IPS-20b (cell line): ENCODE measurements around the gene METTL22.
A peak's percentile ranks its signal among the peaks of the same experiment; 100 is the strongest.

Source experiments
- H3K27ac ChIP-seq: one replicate; pipeline ENCODE4 v1.5.1; 2013; ENCODE audit warnings: low read length
- H3K27me3 ChIP-seq: 2 replicates; pipeline ENCODE4 v1.6.1; 2013; ENCODE audit warnings: mild to moderate bottlenecking, low read length, inconsistent platforms; ENCODE audit not compliant: insufficient read depth
- H3K36me3 ChIP-seq: 2 replicates; pipeline ENCODE4 v1.6.1; 2013; ENCODE audit warnings: low read depth, mild to moderate bottlenecking, inconsistent platforms, low read length, moderate library complexity; ENCODE audit not compliant: insufficient read depth
- H3K4me1 ChIP-seq: 2 replicates; pipeline ENCODE4 v1.6.1; 2013; ENCODE audit warnings: mild to moderate bottlenecking, control low read depth, inconsistent platforms, low read length, moderate library complexity; ENCODE audit not compliant: insufficient read depth
- H3K4me3 ChIP-seq: 2 replicates; pipeline ENCODE4 v1.5.1; 2013; ENCODE audit warnings: mild to moderate bottlenecking, low read length, inconsistent platforms
- H3K9ac ChIP-seq: 2 replicates; pipeline ENCODE4 v1.6.1; 2013; ENCODE audit warnings: low read depth, mild to moderate bottlenecking, inconsistent platforms, low read length, moderate library complexity
- H3K9me3 ChIP-seq: 2 replicates; pipeline ENCODE4 v1.6.1; 2013; ENCODE audit warnings: mild to moderate bottlenecking, low read depth, low read length, inconsistent platforms; ENCODE audit not compliant: insufficient read depth

METTL22 gene

GRCh38 chr16:8621572-8622314, at the start of gene METTL22:
TSS of gene METTL22 (plus strand) at chr16:8621698. CDS start at chr16:8625666, 3,968 bp downstream.
- Histone ChIP-seq H3K27ac (peak within 1 kb of the TSS; percentile 98), H3K9me3 (no peaks in the 10 kb centered on the region), H3K9ac (peak within 1 kb of the TSS; percentile 100), H3K4me3 (peak within 1 kb of the TSS; percentile 100), H3K36me3 (peaks cover 30% of the 10 kb centered on the region), H3K27me3 (no peaks in the 10 kb centered on the region), H3K4me1 (peaks cover 5% of the 10 kb centered on the region; the same call in 1 of the 2 replicates)

GRCh38 chr16:8572063-8572918, 49.2 kb upstream of the METTL22 start:
- H3K27ac ChIP-seq, result no peak overlapping the region
- H3K4me1 ChIP-seq, result peaks cover 16% of the 10 kb centered on the region
- no peaks in the 10 kb centered on the region for H3K9me3 ChIP-seq

GRCh38 chr16:8572919-8573724, 48.4 kb upstream of the METTL22 start:
- H3K27ac ChIP-seq, result no peak overlapping the region
- no peaks in the 10 kb centered on the region for H3K9me3 ChIP-seq
- no peaks in the 10 kb centered on the region for H3K36me3 ChIP-seq
- H3K4me3 ChIP-seq, result no peak overlapping the region
- peak overlapping the region; percentile 78; the same call in 1 of the 2 replicates for H3K9ac ChIP-seq
- peaks cover 16% of the 10 kb centered on the region for H3K4me1 ChIP-seq
- H3K27me3 ChIP-seq, result no peaks in the 10 kb centered on the region; the same call in 1 of the 2 replicates

More at GRCh38 chr16:8572063-8572918, 49.2 kb upstream of the METTL22 start:
- H3K4me3 ChIP-seq, result no peak overlapping the region
- no peaks in the 10 kb centered on the region; the same call in 1 of the 2 replicates for H3K27me3 ChIP-seq
- peak overlapping the region; percentile 78; the same call in 1 of the 2 replicates for H3K9ac ChIP-seq
- H3K36me3 ChIP-seq, result no peaks in the 10 kb centered on the region

- no peaks in the 10 kb centered on the region; the same call in 1 of the 2 replicates for H3K27me3 ChIP-seq
- no peak overlapping the region for H3K9ac ChIP-seq
- no peak overlapping the region for H3K27ac ChIP-seq
- H3K9me3 ChIP-seq, result no peaks in the 10 kb centered on the region
- peaks cover 16% of the 10 kb centered on the region for H3K4me1 ChIP-seq
- H3K36me3 ChIP-seq, result no peaks in the 10 kb centered on the region
- no peak overlapping the region for H3K4me3 ChIP-seq
These were observed 46.1 kb upstream of the METTL22 start for GRCh38 chr16:8575399-8575798.

- no peaks in the 10 kb centered on the region for H3K36me3 ChIP-seq
- H3K4me1 ChIP-seq, result peaks cover 10% of the 10 kb centered on the region
- no peaks in the 10 kb centered on the region for H3K9me3 ChIP-seq
- H3K4me3 ChIP-seq, result no peak overlapping the region
- H3K9ac ChIP-seq, result no peak overlapping the region
- H3K27ac ChIP-seq, result no peak overlapping the region
- no peaks in the 10 kb centered on the region; the same call in 1 of the 2 replicates for H3K27me3 ChIP-seq
These were observed 45.1 kb upstream of the METTL22 start for GRCh38 chr16:8576141-8577004.

- no peak overlapping the region for H3K9ac ChIP-seq
- H3K27ac ChIP-seq, result no peak overlapping the region
- no peaks in the 10 kb centered on the region for H3K36me3 ChIP-seq
- no peak overlapping the region for H3K4me3 ChIP-seq
- no peaks in the 10 kb centered on the region for H3K9me3 ChIP-seq
- peaks cover 8% of the 10 kb centered on the region; the same call in 1 of the 2 replicates for H3K4me1 ChIP-seq
- no peaks in the 10 kb centered on the region; the same call in 1 of the 2 replicates for H3K27me3 ChIP-seq
These were observed 43.7 kb upstream of the METTL22 start for GRCh38 chr16:8577678-8578304.

- H3K4me1 ChIP-seq, result peaks cover 5% of the 10 kb centered on the region; the same call in 1 of the 2 replicates
- H3K9me3 ChIP-seq, result no peaks in the 10 kb centered on the region
- H3K4me3 ChIP-seq, result no peak overlapping the region
- no peaks in the 10 kb centered on the region; the same call in 1 of the 2 replicates for H3K27me3 ChIP-seq
- H3K27ac ChIP-seq, result no peak overlapping the region
- H3K9ac ChIP-seq, result no peak overlapping the region
- H3K36me3 ChIP-seq, result no peaks in the 10 kb centered on the region
These were observed 41.9 kb upstream of the METTL22 start for GRCh38 chr16:8579559-8579958.

GRCh38 chr16:8581831-8582580, 39.5 kb upstream of the METTL22 start:
- Histone ChIP-seq H3K36me3 (no peaks in the 10 kb centered on the region), H3K4me1 (peaks cover 5% of the 10 kb centered on the region; the same call in 1 of the 2 replicates), H3K9me3 (no peaks in the 10 kb centered on the region), H3K27ac (no peak overlapping the region), H3K9ac (no peak overlapping the region), H3K4me3 (no peak overlapping the region), H3K27me3 (peaks cover 21% of the 10 kb centered on the region)

- H3K4me1 ChIP-seq, result peaks cover 5% of the 10 kb centered on the region; the same call in 1 of the 2 replicates
- H3K9me3 ChIP-seq, result no peaks in the 10 kb centered on the region
- peaks cover 33% of the 10 kb centered on the region for H3K27me3 ChIP-seq
- no peak overlapping the region for H3K4me3 ChIP-seq
- no peak overlapping the region for H3K9ac ChIP-seq
- H3K36me3 ChIP-seq, result no peaks in the 10 kb centered on the region
- H3K27ac ChIP-seq, result no peak overlapping the region
These were observed 38.3 kb upstream of the METTL22 start for GRCh38 chr16:8583199-8583598.

- H3K36me3 ChIP-seq, result no peaks in the 10 kb centered on the region
- H3K4me1 ChIP-seq, result peaks cover 5% of the 10 kb centered on the region; the same call in 1 of the 2 replicates
- H3K27me3 ChIP-seq, result peaks cover 38% of the 10 kb centered on the region
- H3K9me3 ChIP-seq, result no peaks in the 10 kb centered on the region
- no peak overlapping the region for H3K27ac ChIP-seq
- H3K9ac ChIP-seq, result no peak overlapping the region
- no peak overlapping the region for H3K4me3 ChIP-seq
These were observed 37.8 kb upstream of the METTL22 start for GRCh38 chr16:8583732-8584131.
